ENCODE data around the gene TACC3. TPM values are rescaled to one million over a fixed set of nuclear protein-coding genes. Genes with fewer than 3 reads are reported as not detected.

Gene TACC3
- total RNA-seq, 1 experiment from 2014 or later: 32.0 TPM

GRCh38 chr4:1783970-1784369 is 62.6 kb downstream of the TACC3 start:
- TF ChIP-seq CTCF (conservative IDR thresholded peaks at IDR 0.05; ENCODE audit: low read depth, low read length): no peak
- DNase-seq (no peak), ATAC-seq (no peak)
- BruUV-seq (replicated peaks): no TSS peak
- Histone ChIP-seq H2AFZ (ENCODE audit: low read length) (no peak overlapping the region), H3F3A (ENCODE audit: low read length, unreplicated experiment) (no peaks in the 10 kb centered on the region), H3K36me3 (ENCODE audit: low read depth, low read length) (no peaks in the 10 kb centered on the region), H3K4me2 (ENCODE audit: low read length) (no peak overlapping the region), H3K4me1 (ENCODE audit: insufficient read depth, low read length) (no peaks in the 10 kb centered on the region), H3K79me2 (ENCODE audit: low read length) (no peaks in the 10 kb centered on the region), H3K9me3 (ENCODE audit: low read length) (no peaks in the 10 kb centered on the region), H3K27me3 (ENCODE audit: low read length) (no peaks in the 10 kb centered on the region), H3K9me2 (replicated peaks; ENCODE audit: low read length) (no peaks in the 10 kb centered on the region), H4K20me1 (ENCODE audit: low read length) (no peaks in the 10 kb centered on the region), H3K9ac (ENCODE audit: low read length) (no peak overlapping the region), H3K27ac (ENCODE audit: low read length) (no peak overlapping the region), H3K4me3 (ENCODE audit: low read length) (no peak overlapping the region)
- intact Hi-C loops (cut with micrococcal nuclease): no loop called here
- CTCF ChIA-PET: no interaction called here
- POLR2A ChIA-PET (ENCODE audit: unreplicated experiment): no interaction called here

DNA sequence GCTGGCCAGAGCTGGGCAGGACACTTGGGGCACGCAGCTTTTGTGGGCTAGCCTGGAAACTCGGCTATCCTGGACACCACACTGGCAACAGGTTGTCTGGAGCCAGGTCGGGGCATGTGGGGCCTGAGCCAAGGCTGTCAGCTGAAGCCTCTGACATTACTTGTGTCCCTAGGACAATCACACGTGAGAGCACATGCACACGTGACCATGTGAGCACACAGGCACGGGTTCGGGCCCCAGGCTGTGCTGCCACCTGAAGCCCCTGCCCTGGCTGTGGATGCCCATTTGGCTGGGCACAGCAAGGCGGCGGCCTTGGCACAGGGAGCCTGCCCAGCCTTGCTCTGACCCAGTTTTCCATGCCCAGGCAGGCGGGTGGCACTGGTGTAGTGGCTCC is 63.1 kb downstream of the TACC3 start:
- H3K4me2 ChIP-seq (ENCODE audit: low read length): no peak overlapping the region
- no peaks in the 10 kb centered on the region for H3K4me1 ChIP-seq (ENCODE audit: insufficient read depth, low read length)
- no peak overlapping the region for H3K9ac ChIP-seq (ENCODE audit: low read length)
- H3F3A ChIP-seq (ENCODE audit: low read length, unreplicated experiment): no peaks in the 10 kb centered on the region
- BruUV-seq (replicated peaks): no TSS peak
- no peak for DNase-seq
- no peak overlapping the region for H2AFZ ChIP-seq (ENCODE audit: low read length)
- ChIA-PET POLR2A (ENCODE audit: unreplicated experiment) (no interaction called here), CTCF (no interaction called here)
- H3K9me2 ChIP-seq (replicated peaks; ENCODE audit: low read length): no peaks in the 10 kb centered on the region
- no peaks in the 10 kb centered on the region for H4K20me1 ChIP-seq (ENCODE audit: low read length)
- no peaks in the 10 kb centered on the region for H3K9me3 ChIP-seq (ENCODE audit: low read length)
- no peaks in the 10 kb centered on the region for H3K36me3 ChIP-seq (ENCODE audit: low read depth, low read length)
- TF ChIP-seq CTCF (conservative IDR thresholded peaks at IDR 0.05; ENCODE audit: low read depth, low read length) (no peak), EZH2phosphoT487 (IDR thresholded peaks at IDR 0.05; ENCODE audit: borderline replicate concordance, low read length) (no peak)
- no peaks in the 10 kb centered on the region for H3K27me3 ChIP-seq (ENCODE audit: low read length)
- intact Hi-C loops (cut with micrococcal nuclease): no loop called here
- no peak overlapping the region for H3K4me3 ChIP-seq (ENCODE audit: low read length)
- ATAC-seq: no peak
- no peak overlapping the region for H3K27ac ChIP-seq (ENCODE audit: low read length)
- no peaks in the 10 kb centered on the region for H3K79me2 ChIP-seq (ENCODE audit: low read length)

GRCh38 chr4:1784789-1785591 is 63.7 kb downstream of the TACC3 start:
- H3K79me2 ChIP-seq (ENCODE audit: low read length): no peaks in the 10 kb centered on the region
- H3K4me3 ChIP-seq (ENCODE audit: low read length): no peak overlapping the region
- BruUV-seq (replicated peaks): no TSS peak
- intact Hi-C loops (cut with micrococcal nuclease): no loop called here
- no peak overlapping the region for H3K4me2 ChIP-seq (ENCODE audit: low read length)
- ATAC-seq (no peak), DNase-seq (no peak)
- H4K20me1 ChIP-seq (ENCODE audit: low read length): no peaks in the 10 kb centered on the region
- no peaks in the 10 kb centered on the region for H3K27me3 ChIP-seq (ENCODE audit: low read length)
- H3K9me2 ChIP-seq (replicated peaks; ENCODE audit: low read length): no peaks in the 10 kb centered on the region
- H3K36me3 ChIP-seq (ENCODE audit: low read depth, low read length): no peaks in the 10 kb centered on the region
- H3K27ac ChIP-seq (ENCODE audit: low read length): no peak overlapping the region
- H3K9me3 ChIP-seq (ENCODE audit: low read length): no peaks in the 10 kb centered on the region
- no peaks in the 10 kb centered on the region for H3K4me1 ChIP-seq (ENCODE audit: insufficient read depth, low read length)
- TF ChIP-seq CTCF (conservative IDR thresholded peaks at IDR 0.05; ENCODE audit: low read depth, low read length) (no peak), EZH2 (IDR thresholded peaks at IDR 0.05; ENCODE audit: low read length, unreplicated experiment) (no peak), EZH2phosphoT487 (IDR thresholded peaks at IDR 0.05; ENCODE audit: borderline replicate concordance, low read length) (no peak)
- ChIA-PET CTCF (no interaction called here), POLR2A (ENCODE audit: unreplicated experiment) (no interaction called here)
- no peak overlapping the region for H2AFZ ChIP-seq (ENCODE audit: low read length)
- no peaks in the 10 kb centered on the region for H3F3A ChIP-seq (ENCODE audit: low read length, unreplicated experiment)
- H3K9ac ChIP-seq (ENCODE audit: low read length): no peak overlapping the region

Data from PC-3 (cell line).